ENCODE data around the gene ATP1A1.

ATP1A1 gene

GRCh38 chr1:116434849-116435248 lies 61.8 kb downstream of the ATP1A1 start:
- ChIA-PET POLR2A (no interaction called here), CTCF (interaction anchor here (0.6 to 0.9 kb wide), 2 partner anchors 75 to 140 kb away, joined by 3 read pairs; no protein-coding TSS in a partner anchor)
- TF ChIP-seq CTCF (IDR thresholded peaks at IDR 0.05; ENCODE audit: insufficient read depth, low read length, missing control alignments): no peak
- no peak overlapping the region for H3K4me3 ChIP-seq (ENCODE audit: low read depth, low read length)
- DNase-seq (ENCODE audit: low read depth, low spot score): no peak

GRCh38 chr1:116435806-116436610 lies 63.0 kb downstream of the ATP1A1 start:
- POLR2A ChIA-PET: no interaction called here
- CTCF ChIA-PET: no interaction called here
- no peak overlapping the region for H3K4me3 ChIP-seq (ENCODE audit: low read depth, low read length)
- DNase-seq (ENCODE audit: low read depth, low spot score): no peak
- no peak for TF ChIP-seq CTCF (IDR thresholded peaks at IDR 0.05; ENCODE audit: insufficient read depth, low read length, missing control alignments)

GRCh38 chr1:116436611-116436970 lies 63.5 kb downstream of the ATP1A1 start:
- TF ChIP-seq CTCF (IDR thresholded peaks at IDR 0.05; ENCODE audit: insufficient read depth, low read length, missing control alignments): no peak
- POLR2A ChIA-PET: no interaction called here
- DNase-seq (ENCODE audit: low read depth, low spot score): no peak
- CTCF ChIA-PET: no interaction called here
- H3K4me3 ChIP-seq (ENCODE audit: low read depth, low read length): no peak overlapping the region

GRCh38 chr1:116439701-116440100 lies 66.7 kb downstream of the ATP1A1 start:
- ChIA-PET CTCF (no interaction called here), POLR2A (no interaction called here)
- H3K4me3 ChIP-seq (ENCODE audit: low read depth, low read length): no peak overlapping the region
- no peak for DNase-seq (ENCODE audit: low read depth, low spot score)
- TF ChIP-seq CTCF (IDR thresholded peaks at IDR 0.05; ENCODE audit: insufficient read depth, low read length, missing control alignments): no peak

GRCh38 chr1:116440731-116441130 lies 67.7 kb downstream of the ATP1A1 start:
- no peak overlapping the region for H3K4me3 ChIP-seq (ENCODE audit: low read depth, low read length)
- CTCF ChIA-PET: interaction anchor here (0.9 kb wide), 1 partner anchor 46 kb away, joined by 3 read pairs; no protein-coding TSS in a partner anchor
- DNase-seq (ENCODE audit: low read depth, low spot score): no peak
- TF ChIP-seq CTCF (IDR thresholded peaks at IDR 0.05; ENCODE audit: insufficient read depth, low read length, missing control alignments): no peak
- POLR2A ChIA-PET: no interaction called here

GRCh38 chr1:116445534-116445933 lies 72.5 kb downstream of the ATP1A1 start:
- TF ChIP-seq CTCF (IDR thresholded peaks at IDR 0.05; ENCODE audit: insufficient read depth, low read length, missing control alignments): no peak
- no peak overlapping the region for H3K4me3 ChIP-seq (ENCODE audit: low read depth, low read length)
- ChIA-PET CTCF (no interaction called here), POLR2A (no interaction called here)
- DNase-seq (ENCODE audit: low read depth, low spot score): no peak
